GM12878 (cell line): ENCODE results near the gene WDR18. TPM values are rescaled to one million over a fixed set of nuclear protein-coding genes. Genes with fewer than 3 reads are reported as not detected.

Experiments used
- ATAC-seq: fragments of 200-7000 bp; cut with Tn5 transposase; 3 replicates; pipeline ENCODE4 v1.9.1; 2020; ENCODE audit warnings: mild to moderate bottlenecking, moderate library complexity
- BruUV-seq: library from RNA; stranded (reverse); fragments of 400-500 nt; replicated peaks from 2 replicates; lab custom pipeline; 2021; lab: Mats Ljungman, UMichigan
- CTCF ChIA-PET: fragments of 300-600 bp; sonication (Branson Sonifier 250); formaldehyde crosslinking; extraction: SDS; loops from one replicate; lab custom pipeline; 2021; ENCODE audit warnings: inconsistent platforms; lab: Yijun Ruan, JAX
- POLR2A ChIA-PET: fragments of 350-600 bp; formaldehyde crosslinking; extraction: SDS; loops from one replicate; lab custom pipeline; 2021; ENCODE audit warnings: inconsistent platforms; lab: Charles Lee
- RAD21 ChIA-PET: fragments of 300-600 bp; sonication (Branson Sonifier 250); formaldehyde crosslinking; loops from one replicate; lab custom pipeline; 2023; ENCODE audit warnings: antibody characterized with exemption; ENCODE audit not compliant: unreplicated experiment; lab: Charles Lee
- SMC1A ChIA-PET: fragments of 300-600 bp; sonication (Branson Sonifier 250); formaldehyde crosslinking; loops from one replicate; lab custom pipeline; 2023; ENCODE audit not compliant: unreplicated experiment, uncharacterized antibody; lab: Charles Lee
- DNase-seq: peaks from one replicate; pipeline ENCODE4 v3.0.0-alpha.2; 2011; ENCODE audit warnings: low read depth, low spot score
- FAIRE-seq: peaks from 3 replicates; lab custom pipeline; 2011; peaks lifted over from hg19 to GRCh38; lab: Jason Lieb, UNC
- H2AFZ ChIP-seq: 2 replicates; pipeline ENCODE4 v1.6.0; 2011; ENCODE audit warnings: low read depth, low read length, control low read depth; ENCODE audit not compliant: control insufficient read depth
- H3K27ac ChIP-seq: 2 replicates; pipeline ENCODE4 v1.5.1; 2011; ENCODE audit warnings: control low read depth; ENCODE audit not compliant: control insufficient read depth, insufficient read depth
- H3K27me3 ChIP-seq, 2 experiments: replicated peaks in 1 of 2; 2 replicates each; pipeline versions ENCODE4 v1.6.0 to v1.6.1; 2011; ENCODE audit warnings: low read length in 1 of 2; ENCODE audit not compliant: control insufficient read depth in 2 of 2, insufficient read depth in 2 of 2
- H3K36me3 ChIP-seq, 2 experiments: 2 replicates each; pipeline ENCODE4 v1.5.1; 2011; ENCODE audit warnings: low read length in 1 of 2; ENCODE audit not compliant: control insufficient read depth in 2 of 2, insufficient read depth in 2 of 2
- H3K4me1 ChIP-seq: 2 replicates; pipeline ENCODE4 v1.6.1; 2011; ENCODE audit warnings: mild to moderate bottlenecking, low read length, moderate library complexity, mixed read lengths; ENCODE audit not compliant: control insufficient read depth, insufficient read depth
- H3K4me2 ChIP-seq: 2 replicates; pipeline ENCODE4 v1.6.0; 2011; ENCODE audit warnings: control low read depth; ENCODE audit not compliant: control insufficient read depth, insufficient read depth
- H3K4me3 ChIP-seq: fragments of 200-600 bp; sonication (generic); 2 replicates; pipeline ENCODE4 v1.5.1; 2016
- H3K79me2 ChIP-seq: 2 replicates; pipeline ENCODE4 v1.6.0; 2011; ENCODE audit warnings: low read length; ENCODE audit not compliant: control insufficient read depth, insufficient read depth
- H3K9ac ChIP-seq: 2 replicates; pipeline ENCODE4 v1.8.0; 2011; ENCODE audit warnings: low read length, control low read depth, mixed read lengths; ENCODE audit not compliant: control insufficient read depth, insufficient read depth
- H3K9me3 ChIP-seq: replicated peaks from 3 replicates; pipeline ENCODE4 v1.5.1; 2011; ENCODE audit warnings: mild to moderate bottlenecking, low read length; ENCODE audit not compliant: control insufficient read depth, insufficient read depth
- H4K20me1 ChIP-seq: 2 replicates; pipeline ENCODE4 v1.6.0; 2011; ENCODE audit not compliant: control insufficient read depth, insufficient read depth
- EZH2 ChIP-seq: IDR thresholded peaks from 2 replicates; pipeline ENCODE4 v1.6.1; 2012; ENCODE audit warnings: low read depth, mild to moderate bottlenecking, control low read depth, inconsistent platforms, low read length, borderline replicate concordance; ENCODE audit not compliant: control insufficient read depth
- NR2C1 ChIP-seq: fragments of 450-650 bp; IDR thresholded peaks from 2 replicates; pipeline ENCODE4 v1.6.1; 2017; ENCODE audit warnings: antibody characterized with exemption, mild to moderate bottlenecking, moderate library complexity
- RFX5 ChIP-seq: IDR thresholded peaks from 2 replicates; pipeline ENCODE4 v1.6.1; 2011; ENCODE audit warnings: low read depth, low read length, improper control_type of control experiment
- WGBS: methylation state at CpG from one replicate; pipeline ENCODE4 v1.1.6; 2016; ENCODE audit warnings: low lambda C conversion rate; ENCODE audit not compliant: insufficient replicate concordance, insufficient coverage; ENCODE audit errors: missing lambda C conversion rate; 5-methylcytosine and 5-hydroxymethylcytosine counted together
- in situ Hi-C: fragments of 300-500 bp; cut with MboI; formaldehyde crosslinking; loops from 9 replicates; pipeline ENCODE4 v1.14.3; 2018; ENCODE audit warnings: mixed read lengths
- intact Hi-C: fragments of 100-400 bp; cut with micrococcal nuclease; formaldehyde crosslinking; loops from one replicate; pipeline ENCODE4 v1.14.2; 2022; ENCODE audit not compliant: unreplicated experiment
- polyA plus RNA-seq, 11 experiments: library from polyadenylated mRNA; depleted of rRNA in 4 of 11; unstranded in 6 of 11; stranded (reverse) in 5 of 11; fragments of >200 nt; fragmentation: Nextera tagmentation in 4 of 11; fragmentation: Illumina TruSeq in 1 of 11; extraction: Ambion mirVana in 4 of 11; extraction: Trizol in 1 of 11; gene quantifications; 1 replicate in 1 of 11; 2 replicates in 10 of 11; pipeline versions ENCODE4 v1.2.1 to v1.2.3, GENCODE V29; 2011 to 2016; ENCODE audit warnings: inconsistent platforms in 2 of 11, missing spikeins in 2 of 11, low read depth in 1 of 11
- total RNA-seq, 4 experiments: library from RNA; depleted of rRNA in 3 of 4; stranded (reverse); fragments of >200 nt in 3 of 4; fragmentation: Illumina TruSeq in 1 of 4; extraction: Trizol in 1 of 4; gene quantifications; 2 replicates each; pipeline versions ENCODE4 v1.2.1 to v1.2.3, GENCODE V29; 2013 to 2021
- TF ChIP-seq, protein P1 (sequence below), 3 experiments: IDR thresholded peaks in 2 of 3; conservative IDR thresholded peaks in 1 of 3; 2 replicates each; pipeline ENCODE4 v1.5.1; 2011; ENCODE audit warnings: low read depth in 3 of 3, low read length in 3 of 3, mild to moderate bottlenecking in 3 of 3, control low read depth in 2 of 3, moderate library complexity in 2 of 3, inconsistent platforms in 1 of 3, mixed read lengths in 1 of 3; ENCODE audit not compliant: control insufficient read depth in 2 of 3, insufficient read depth in 1 of 3; ENCODE audit errors: extremely low read depth in 1 of 3
- TF ChIP-seq, protein P2 (sequence below): IDR thresholded peaks from 2 replicates; pipeline ENCODE4 v1.6.1; 2012; ENCODE audit warnings: low read depth, low read length, improper control_type of control experiment

Gene WDR18
- total and polyA plus RNA-seq, 10 of the 15 experiments (the other 5 are each of a cell fraction or from before 2014, with no cell fraction given): 3.0 to 206 (median 62.3) TPM

GRCh38 chr19:989381-990081, 5.4 kb downstream of the WDR18 start (continued):
- TF ChIP-seq, protein P1, sequence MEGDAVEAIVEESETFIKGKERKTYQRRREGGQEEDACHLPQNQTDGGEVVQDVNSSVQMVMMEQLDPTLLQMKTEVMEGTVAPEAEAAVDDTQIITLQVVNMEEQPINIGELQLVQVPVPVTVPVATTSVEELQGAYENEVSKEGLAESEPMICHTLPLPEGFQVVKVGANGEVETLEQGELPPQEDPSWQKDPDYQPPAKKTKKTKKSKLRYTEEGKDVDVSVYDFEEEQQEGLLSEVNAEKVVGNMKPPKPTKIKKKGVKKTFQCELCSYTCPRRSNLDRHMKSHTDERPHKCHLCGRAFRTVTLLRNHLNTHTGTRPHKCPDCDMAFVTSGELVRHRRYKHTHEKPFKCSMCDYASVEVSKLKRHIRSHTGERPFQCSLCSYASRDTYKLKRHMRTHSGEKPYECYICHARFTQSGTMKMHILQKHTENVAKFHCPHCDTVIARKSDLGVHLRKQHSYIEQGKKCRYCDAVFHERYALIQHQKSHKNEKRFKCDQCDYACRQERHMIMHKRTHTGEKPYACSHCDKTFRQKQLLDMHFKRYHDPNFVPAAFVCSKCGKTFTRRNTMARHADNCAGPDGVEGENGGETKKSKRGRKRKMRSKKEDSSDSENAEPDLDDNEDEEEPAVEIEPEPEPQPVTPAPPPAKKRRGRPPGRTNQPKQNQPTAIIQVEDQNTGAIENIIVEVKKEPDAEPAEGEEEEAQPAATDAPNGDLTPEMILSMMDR (IDR thresholded peaks at IDR 0.05 in 2 of 3, conservative IDR thresholded peaks at IDR 0.05 in 1 of 3; ENCODE audit: control insufficient read depth in 2 of 3, extremely low read depth in 1 of 3, insufficient read depth in 1 of 3, low read depth in 3 of 3, low read length in 3 of 3): 0 out of 6 replicates have a peak, but pooled peaks have one; percentile 12 to 28 (median 13)

- ChIA-PET CTCF (no interaction called here), POLR2A (no interaction called here)
- H3K27me3 ChIP-seq: no peaks in the 10 kb centered on the region
- no peaks in the 10 kb centered on the region for H4K20me1 ChIP-seq
- TF ChIP-seq, protein P2, sequence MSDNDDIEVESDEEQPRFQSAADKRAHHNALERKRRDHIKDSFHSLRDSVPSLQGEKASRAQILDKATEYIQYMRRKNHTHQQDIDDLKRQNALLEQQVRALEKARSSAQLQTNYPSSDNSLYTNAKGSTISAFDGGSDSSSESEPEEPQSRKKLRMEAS: no peak
- TF ChIP-seq RFX5 (no peak), NR2C1 (no peak), EZH2 (no peak)
- TF ChIP-seq, all 136 proteins: peak for 0
- Histone ChIP-seq H3K4me1 (no peaks in the 10 kb centered on the region), H3K9me3 (no peaks in the 10 kb centered on the region), H3K4me2 (no peak overlapping the region), H3K9ac (no peak overlapping the region), H2AFZ (no peak overlapping the region), H3K4me3 (no peak overlapping the region), H3K79me2 (no peaks in the 10 kb centered on the region; the same call in 1 of the 2 replicates), H3K36me3 (peaks cover 4 to 15% of the 10 kb centered on the region in 2 experiments; a peak in 3 of 4 replicates), H3K27ac (no peak overlapping the region)
- ChIA-PET RAD21 (no interaction called here), SMC1A (no interaction called here)
- DNase-seq (no peak), FAIRE-seq (no peak), ATAC-seq (no peak)
- in situ Hi-C loops (no loop called here), intact Hi-C loops (no loop called here)
- no TSS peak for BruUV-seq
- 94% methylated on average over 27 of the region's 27 CpGs for WGBS
Observed at GRCh38 chr19:990119-990571, 6.0 kb downstream of the WDR18 start.
